ENCODE results near the gene ADGRG1.

DNA sequence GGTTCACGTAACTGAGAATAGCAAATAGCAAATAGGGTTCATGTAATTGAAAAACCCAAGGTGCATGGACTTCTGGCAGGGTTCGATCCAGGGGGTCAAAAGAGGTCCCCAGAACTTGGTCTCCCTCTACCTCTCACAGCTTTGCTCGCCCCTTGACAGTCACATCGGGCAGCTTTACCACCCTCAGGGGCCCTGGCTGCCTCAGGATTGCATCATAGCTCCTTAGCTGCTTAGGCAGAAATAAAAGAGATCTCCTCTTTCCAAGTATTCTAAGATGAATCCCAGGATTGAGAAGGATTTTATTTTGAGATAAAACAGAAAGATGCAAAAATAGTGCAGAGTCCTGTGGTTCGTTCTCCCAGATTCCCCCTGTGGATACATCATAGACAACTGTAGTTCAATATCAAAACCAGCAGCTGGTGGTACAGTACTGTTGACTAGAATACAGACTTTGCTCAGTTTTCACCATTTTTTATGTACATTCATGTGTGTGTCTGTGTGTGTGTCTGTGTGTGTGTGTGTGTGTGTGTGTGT, 52.5 kb downstream of the ADGRG1 start:
- TF ChIP-seq, protein P1, sequence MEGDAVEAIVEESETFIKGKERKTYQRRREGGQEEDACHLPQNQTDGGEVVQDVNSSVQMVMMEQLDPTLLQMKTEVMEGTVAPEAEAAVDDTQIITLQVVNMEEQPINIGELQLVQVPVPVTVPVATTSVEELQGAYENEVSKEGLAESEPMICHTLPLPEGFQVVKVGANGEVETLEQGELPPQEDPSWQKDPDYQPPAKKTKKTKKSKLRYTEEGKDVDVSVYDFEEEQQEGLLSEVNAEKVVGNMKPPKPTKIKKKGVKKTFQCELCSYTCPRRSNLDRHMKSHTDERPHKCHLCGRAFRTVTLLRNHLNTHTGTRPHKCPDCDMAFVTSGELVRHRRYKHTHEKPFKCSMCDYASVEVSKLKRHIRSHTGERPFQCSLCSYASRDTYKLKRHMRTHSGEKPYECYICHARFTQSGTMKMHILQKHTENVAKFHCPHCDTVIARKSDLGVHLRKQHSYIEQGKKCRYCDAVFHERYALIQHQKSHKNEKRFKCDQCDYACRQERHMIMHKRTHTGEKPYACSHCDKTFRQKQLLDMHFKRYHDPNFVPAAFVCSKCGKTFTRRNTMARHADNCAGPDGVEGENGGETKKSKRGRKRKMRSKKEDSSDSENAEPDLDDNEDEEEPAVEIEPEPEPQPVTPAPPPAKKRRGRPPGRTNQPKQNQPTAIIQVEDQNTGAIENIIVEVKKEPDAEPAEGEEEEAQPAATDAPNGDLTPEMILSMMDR (conservative IDR thresholded peaks at IDR 0.05), result no peak
- TF ChIP-seq EZH2 (IDR thresholded peaks at IDR 0.05; ENCODE audit: low read depth), result no peak
